SK-N-SH (cell line): ENCODE data around the gene DNAJC4. TPM values are rescaled to one million over a fixed set of nuclear protein-coding genes. Genes with fewer than 3 reads are reported as not detected.

ENCODE experiments used
- CTCF ChIA-PET: fragments of 300-600, 350-600 bp; formaldehyde crosslinking; extraction: SDS; loops from one replicate; lab custom pipeline; 2021; lab: Yijun Ruan, JAX
- POLR2A ChIA-PET: fragments of 350-600 bp; sonication (Branson Sonifier 250); formaldehyde crosslinking; extraction: SDS; loops from one replicate; lab custom pipeline; 2020; ENCODE audit warnings: antibody characterized with exemption, inconsistent platforms; lab: Yijun Ruan, JAX
- DNase-seq: peaks from one replicate; pipeline ENCODE4 v3.0.0; 2012
- H2AFZ ChIP-seq: fragments of 200-600 bp; sonication (generic); 2 replicates; pipeline ENCODE4 v1.8.1; 2016; ENCODE audit warnings: antibody characterized with exemption, mild to moderate bottlenecking, low read depth
- H3F3A ChIP-seq: fragments of 200-600 bp; sonication (generic); replicated peaks from 2 replicates; pipeline ENCODE3; 2016; ENCODE audit warnings: antibody characterized with exemption, mild to moderate bottlenecking; ENCODE audit not compliant: insufficient read depth
- H3K27ac ChIP-seq, 2 experiments: fragments of 200-500 bp in 1 of 2; fragments of 200-600 bp in 1 of 2; sonication (Bioruptor generic) in 1 of 2; sonication (generic), shearing (Covaris generic) in 1 of 2; 2 replicates each; pipeline versions ENCODE4 v1.5.1 to v1.6.1; 2014 to 2016; ENCODE audit warnings: low read depth in 2 of 2, inconsistent platforms in 1 of 2, low read length in 1 of 2, mild to moderate bottlenecking in 1 of 2, mixed read lengths in 1 of 2
- H3K27me3 ChIP-seq: fragments of 200-600 bp; sonication (generic), shearing (Covaris generic); 2 replicates; pipeline ENCODE4 v1.6.1; 2016; ENCODE audit warnings: mixed run types; ENCODE audit not compliant: insufficient read depth
- H3K36me3 ChIP-seq, 2 experiments: fragments of 200-500 bp in 1 of 2; fragments of 200-600 bp in 1 of 2; sonication (Bioruptor generic) in 1 of 2; sonication (generic) in 1 of 2; replicated peaks in 1 of 2; 2 replicates each; pipeline versions ENCODE3 to v1.5.1; 2014 to 2016; ENCODE audit warnings: low read length in 1 of 2, mild to moderate bottlenecking in 1 of 2; ENCODE audit not compliant: insufficient read depth in 2 of 2, control insufficient read depth in 1 of 2
- H3K4me1 ChIP-seq, 2 experiments: fragments of 200-500 bp in 1 of 2; fragments of 200-600 bp in 1 of 2; sonication (Bioruptor generic) in 1 of 2; sonication (generic), shearing (Covaris generic) in 1 of 2; 2 replicates each; pipeline versions ENCODE4 v1.5.1 to v1.6.1; 2014 to 2016; ENCODE audit warnings: low read depth in 1 of 2, low read length in 1 of 2, mixed run types in 1 of 2; ENCODE audit not compliant: insufficient read depth in 2 of 2, control insufficient read depth in 1 of 2
- H3K4me2 ChIP-seq: fragments of 200-600 bp; sonication (generic), shearing (Covaris generic); 2 replicates; pipeline ENCODE4 v1.6.1; 2017; ENCODE audit warnings: mixed run types
- H3K4me3 ChIP-seq, 2 experiments: fragments of 200-500 bp in 1 of 2; fragments of 200-600 bp in 1 of 2; sonication (Bioruptor generic) in 1 of 2; sonication (generic), shearing (Covaris generic) in 1 of 2; 2 replicates each; pipeline versions ENCODE4 v1.5.1 to v1.8.1; 2014 to 2016; ENCODE audit warnings: low read depth in 2 of 2, inconsistent platforms in 1 of 2, low read length in 1 of 2, mild to moderate bottlenecking in 1 of 2, mixed read lengths in 1 of 2, moderate library complexity in 1 of 2
- H3K79me2 ChIP-seq: fragments of 200-600 bp; sonication (generic); 2 replicates; pipeline ENCODE4 v1.8.1; 2017; ENCODE audit warnings: mild to moderate bottlenecking; ENCODE audit not compliant: insufficient read depth
- H3K9ac ChIP-seq: fragments of 200-600 bp; sonication (generic); 2 replicates; pipeline ENCODE4 v1.6.1; 2017; ENCODE audit warnings: mixed run types
- H3K9me2 ChIP-seq: fragments of 200-600 bp; sonication (generic); 2 replicates; pipeline ENCODE4 v1.6.1; 2017; ENCODE audit warnings: mixed run types
- H3K9me3 ChIP-seq: fragments of 200-600 bp; sonication (generic); 2 replicates; pipeline ENCODE4 v1.6.1; 2017; ENCODE audit warnings: mixed run types, mild to moderate bottlenecking, moderate library complexity
- H4K20me1 ChIP-seq: fragments of 200-600 bp; sonication (generic); 2 replicates; pipeline ENCODE4 v1.6.1; 2017; ENCODE audit warnings: mild to moderate bottlenecking, mixed run types; ENCODE audit not compliant: insufficient read depth
- EP300 ChIP-seq, 2 experiments: IDR thresholded peaks; 2 replicates each; pipeline versions ENCODE4 v1.4.0 to v1.6.1; 2012; ENCODE audit warnings: borderline replicate concordance in 1 of 2, low read depth in 1 of 2, low read length in 1 of 2
- EZH2phosphoT487 ChIP-seq: fragments of 200-600 bp; sonication (generic); IDR thresholded peaks from 2 replicates; pipeline ENCODE4 v1.6.1; 2017; ENCODE audit warnings: low read depth, mixed run types, mild to moderate bottlenecking, antibody characterized with exemption, moderate library complexity, borderline replicate concordance
- FOSL2 ChIP-seq: IDR thresholded peaks from 2 replicates; pipeline ENCODE4 v1.4.0; 2012; ENCODE audit warnings: low read depth, mild to moderate bottlenecking, moderate library complexity, borderline replicate concordance
- GATA2 ChIP-seq: sonication (generic); formaldehyde crosslinking; IDR thresholded peaks from 2 replicates; pipeline ENCODE4 v1.5.0; 2020; ENCODE audit warnings: mild to moderate bottlenecking, missing genetic modification reagents
- JUND ChIP-seq: IDR thresholded peaks from 2 replicates; pipeline ENCODE4 v1.4.0; 2012
- MEF2A ChIP-seq: IDR thresholded peaks from 2 replicates; pipeline ENCODE4 v1.4.0; 2012; ENCODE audit warnings: low read depth, borderline replicate concordance
- MXI1 ChIP-seq: IDR thresholded peaks from 2 replicates; pipeline ENCODE4 v1.6.1; 2012; ENCODE audit warnings: mild to moderate bottlenecking, low read depth, low read length, improper control_type of control experiment
- RAD21 ChIP-seq: IDR thresholded peaks from 2 replicates; pipeline ENCODE4 v1.6.1; 2012; ENCODE audit warnings: mild to moderate bottlenecking, low read length
- RXRA ChIP-seq: IDR thresholded peaks from 2 replicates; pipeline ENCODE4 v1.4.0; 2012; ENCODE audit warnings: low read depth, mild to moderate bottlenecking, borderline replicate concordance
- SMC3 ChIP-seq: IDR thresholded peaks from 2 replicates; pipeline ENCODE4 v1.6.1; 2012; ENCODE audit warnings: low read depth, low read length, improper control_type of control experiment
- WGBS: methylation state at CpG from one replicate; pipeline ENCODE4 v1.1.6; 2017; ENCODE audit warnings: low lambda C conversion rate; 5-methylcytosine and 5-hydroxymethylcytosine counted together
- polyA plus RNA-seq, 3 experiments: library from polyadenylated mRNA; depleted of rRNA; stranded (reverse); fragments of >200 nt; gene quantifications; 2 replicates each; pipeline ENCODE4 v1.2.3, GENCODE V29; 2012
- TF ChIP-seq, protein P1 (sequence below): fragments of 150-350 bp; IDR thresholded peaks from 2 replicates; pipeline ENCODE4 v1.6.1; 2017; ENCODE audit warnings: antibody characterized with exemption, low read length, low read depth, borderline replicate concordance
- TF ChIP-seq, protein P2 (sequence below): IDR thresholded peaks from 2 replicates; pipeline ENCODE4 v1.6.1; 2012; ENCODE audit warnings: mild to moderate bottlenecking, low read depth, low read length, moderate library complexity
- TF ChIP-seq, protein P3 (sequence below): fragments of 200-600 bp; sonication (generic); IDR thresholded peaks from 2 replicates; pipeline ENCODE4 v1.6.1; 2017; ENCODE audit warnings: antibody characterized with exemption, mild to moderate bottlenecking, moderate library complexity

The DNAJC4 gene
- polyA plus RNA-seq, 1 of the 3 experiments (the other 2 are of a cell fraction): 52.1 TPM

DNA sequence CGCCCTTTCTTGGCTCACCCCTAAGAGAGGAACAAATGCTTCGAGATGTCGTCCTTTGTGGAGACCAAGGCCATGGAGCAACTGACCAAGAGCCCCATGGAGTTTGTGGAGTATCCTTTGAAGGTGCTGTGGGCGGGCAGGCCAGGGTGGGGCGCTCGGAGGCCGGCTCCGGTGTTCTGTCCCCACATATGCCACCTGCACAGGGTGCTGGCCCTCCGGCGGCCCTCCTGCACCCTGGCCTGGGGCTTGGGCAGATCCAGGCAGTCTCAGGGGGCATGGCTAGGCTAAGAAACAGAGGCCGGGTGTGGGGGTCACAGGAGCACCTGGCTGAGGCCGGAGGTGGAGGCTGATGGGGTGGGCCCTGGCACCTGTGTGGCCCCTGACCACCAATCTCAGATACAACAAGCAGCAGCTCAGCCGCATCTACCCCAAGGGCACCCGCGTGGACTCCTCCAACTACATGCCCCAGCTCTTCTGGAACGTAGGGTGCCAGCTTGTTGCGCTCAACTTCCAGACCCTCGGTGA, 31.3 kb downstream of the DNAJC4 start (continued):
- TF ChIP-seq EP300 (IDR thresholded peaks at IDR 0.05; ENCODE audit: borderline replicate concordance in 1 of 2, low read depth in 1 of 2, low read length in 1 of 2) (no peak), JUND (no peak), MEF2A (no peak), GATA2 (CRISPR knock-in tag) (no peak), RXRA (no peak)

DNA sequence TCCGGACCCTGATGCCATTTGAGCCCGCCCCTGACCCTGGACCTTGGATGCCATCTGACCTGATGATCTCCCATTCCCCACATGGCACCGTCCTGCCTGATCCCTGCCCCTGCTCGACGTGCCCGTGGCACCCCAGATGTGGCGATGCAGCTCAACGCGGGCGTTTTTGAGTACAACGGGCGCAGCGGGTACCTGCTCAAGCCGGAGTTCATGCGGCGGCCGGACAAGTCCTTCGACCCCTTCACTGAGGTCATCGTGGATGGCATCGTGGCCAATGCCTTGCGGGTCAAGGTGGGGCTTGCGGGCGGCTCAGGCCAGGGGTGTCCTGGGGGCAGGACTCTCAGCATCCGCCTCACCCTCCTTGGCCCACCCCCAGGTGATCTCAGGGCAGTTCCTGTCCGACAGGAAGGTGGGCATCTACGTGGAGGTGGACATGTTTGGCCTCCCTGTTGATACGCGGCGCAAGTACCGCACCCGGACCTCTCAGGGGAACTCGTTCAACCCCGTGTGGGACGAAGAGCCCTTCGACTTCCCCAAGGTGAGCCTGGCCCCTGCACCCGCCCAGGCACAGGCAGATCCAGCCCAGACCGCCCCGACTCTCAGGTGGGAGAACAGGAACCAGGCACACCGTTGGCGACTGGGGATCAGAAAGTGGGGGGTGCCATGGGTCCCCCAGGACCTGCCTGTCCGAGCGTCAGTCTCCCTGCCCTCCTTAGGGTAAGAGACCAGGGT, 32.1 kb downstream of the DNAJC4 start:
- no peak overlapping the region for H3K9ac ChIP-seq
- H3K27ac ChIP-seq: peak overlapping the region; percentile 29 to 94; a peak in 2 of 4 replicates
- peaks cover 0 to 39% of the 10 kb centered on the region in 2 experiments; a peak in 2 of 4 replicates for H3K4me1 ChIP-seq
- H2AFZ ChIP-seq: no peak overlapping the region
- no peaks in the 10 kb centered on the region for H3K27me3 ChIP-seq
- DNase-seq: no peak
- H4K20me1 ChIP-seq: no peaks in the 10 kb centered on the region
- H3K4me2 ChIP-seq: peak overlapping the region; percentile 20; the same call in 1 of the 2 replicates
- H3K79me2 ChIP-seq: no peaks in the 10 kb centered on the region; the same call in none of the 2 replicates
- no peak overlapping the region for H3K4me3 ChIP-seq
- TF ChIP-seq, protein P1, sequence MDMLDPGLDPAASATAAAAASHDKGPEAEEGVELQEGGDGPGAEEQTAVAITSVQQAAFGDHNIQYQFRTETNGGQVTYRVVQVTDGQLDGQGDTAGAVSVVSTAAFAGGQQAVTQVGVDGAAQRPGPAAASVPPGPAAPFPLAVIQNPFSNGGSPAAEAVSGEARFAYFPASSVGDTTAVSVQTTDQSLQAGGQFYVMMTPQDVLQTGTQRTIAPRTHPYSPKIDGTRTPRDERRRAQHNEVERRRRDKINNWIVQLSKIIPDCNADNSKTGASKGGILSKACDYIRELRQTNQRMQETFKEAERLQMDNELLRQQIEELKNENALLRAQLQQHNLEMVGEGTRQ: no peak
- TF ChIP-seq FOSL2: no peak
- TF ChIP-seq, protein P2, sequence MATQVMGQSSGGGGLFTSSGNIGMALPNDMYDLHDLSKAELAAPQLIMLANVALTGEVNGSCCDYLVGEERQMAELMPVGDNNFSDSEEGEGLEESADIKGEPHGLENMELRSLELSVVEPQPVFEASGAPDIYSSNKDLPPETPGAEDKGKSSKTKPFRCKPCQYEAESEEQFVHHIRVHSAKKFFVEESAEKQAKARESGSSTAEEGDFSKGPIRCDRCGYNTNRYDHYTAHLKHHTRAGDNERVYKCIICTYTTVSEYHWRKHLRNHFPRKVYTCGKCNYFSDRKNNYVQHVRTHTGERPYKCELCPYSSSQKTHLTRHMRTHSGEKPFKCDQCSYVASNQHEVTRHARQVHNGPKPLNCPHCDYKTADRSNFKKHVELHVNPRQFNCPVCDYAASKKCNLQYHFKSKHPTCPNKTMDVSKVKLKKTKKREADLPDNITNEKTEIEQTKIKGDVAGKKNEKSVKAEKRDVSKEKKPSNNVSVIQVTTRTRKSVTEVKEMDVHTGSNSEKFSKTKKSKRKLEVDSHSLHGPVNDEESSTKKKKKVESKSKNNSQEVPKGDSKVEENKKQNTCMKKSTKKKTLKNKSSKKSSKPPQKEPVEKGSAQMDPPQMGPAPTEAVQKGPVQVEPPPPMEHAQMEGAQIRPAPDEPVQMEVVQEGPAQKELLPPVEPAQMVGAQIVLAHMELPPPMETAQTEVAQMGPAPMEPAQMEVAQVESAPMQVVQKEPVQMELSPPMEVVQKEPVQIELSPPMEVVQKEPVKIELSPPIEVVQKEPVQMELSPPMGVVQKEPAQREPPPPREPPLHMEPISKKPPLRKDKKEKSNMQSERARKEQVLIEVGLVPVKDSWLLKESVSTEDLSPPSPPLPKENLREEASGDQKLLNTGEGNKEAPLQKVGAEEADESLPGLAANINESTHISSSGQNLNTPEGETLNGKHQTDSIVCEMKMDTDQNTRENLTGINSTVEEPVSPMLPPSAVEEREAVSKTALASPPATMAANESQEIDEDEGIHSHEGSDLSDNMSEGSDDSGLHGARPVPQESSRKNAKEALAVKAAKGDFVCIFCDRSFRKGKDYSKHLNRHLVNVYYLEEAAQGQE: no peak
- TF ChIP-seq, protein P3, sequence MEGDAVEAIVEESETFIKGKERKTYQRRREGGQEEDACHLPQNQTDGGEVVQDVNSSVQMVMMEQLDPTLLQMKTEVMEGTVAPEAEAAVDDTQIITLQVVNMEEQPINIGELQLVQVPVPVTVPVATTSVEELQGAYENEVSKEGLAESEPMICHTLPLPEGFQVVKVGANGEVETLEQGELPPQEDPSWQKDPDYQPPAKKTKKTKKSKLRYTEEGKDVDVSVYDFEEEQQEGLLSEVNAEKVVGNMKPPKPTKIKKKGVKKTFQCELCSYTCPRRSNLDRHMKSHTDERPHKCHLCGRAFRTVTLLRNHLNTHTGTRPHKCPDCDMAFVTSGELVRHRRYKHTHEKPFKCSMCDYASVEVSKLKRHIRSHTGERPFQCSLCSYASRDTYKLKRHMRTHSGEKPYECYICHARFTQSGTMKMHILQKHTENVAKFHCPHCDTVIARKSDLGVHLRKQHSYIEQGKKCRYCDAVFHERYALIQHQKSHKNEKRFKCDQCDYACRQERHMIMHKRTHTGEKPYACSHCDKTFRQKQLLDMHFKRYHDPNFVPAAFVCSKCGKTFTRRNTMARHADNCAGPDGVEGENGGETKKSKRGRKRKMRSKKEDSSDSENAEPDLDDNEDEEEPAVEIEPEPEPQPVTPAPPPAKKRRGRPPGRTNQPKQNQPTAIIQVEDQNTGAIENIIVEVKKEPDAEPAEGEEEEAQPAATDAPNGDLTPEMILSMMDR: no peak
- no peak for TF ChIP-seq MXI1
- no peak for TF ChIP-seq MEF2A
- TF ChIP-seq EZH2phosphoT487: no peak
- TF ChIP-seq RAD21: no peak
- no peak for TF ChIP-seq SMC3
- TF ChIP-seq, all 33 proteins: peak for 0
- peaks cover 24 to 38% of the 10 kb centered on the region in 2 experiments for H3K36me3 ChIP-seq
- ChIA-PET CTCF (interaction anchor here (1.1 to 5.7 kb wide), 3 partner anchors 9 to 39 kb away, joined by 5 to 119 read pairs (median 15); partner anchors contain the start of gene PLCB3), POLR2A (interaction anchor here (1.2 to 2.8 kb wide), 3 partner anchors 10 to 17 kb away, joined by 3 to 41 read pairs (median 3); partner anchors contain the start of gene PPP1R14B)
- 93% methylated on average over 30 of the region's 42 CpGs for WGBS
- H3K9me3 ChIP-seq: no peaks in the 10 kb centered on the region
- H3K9me2 ChIP-seq: no peaks in the 10 kb centered on the region
- peaks cover 4% of the 10 kb centered on the region for H3F3A ChIP-seq
